ENCODE results near the gene OR52L1. TPM values are rescaled to one million over a fixed set of nuclear protein-coding genes. Genes with fewer than 3 reads are reported as not detected.

OR52L1 gene
- total RNA-seq, result not detected

DNA sequence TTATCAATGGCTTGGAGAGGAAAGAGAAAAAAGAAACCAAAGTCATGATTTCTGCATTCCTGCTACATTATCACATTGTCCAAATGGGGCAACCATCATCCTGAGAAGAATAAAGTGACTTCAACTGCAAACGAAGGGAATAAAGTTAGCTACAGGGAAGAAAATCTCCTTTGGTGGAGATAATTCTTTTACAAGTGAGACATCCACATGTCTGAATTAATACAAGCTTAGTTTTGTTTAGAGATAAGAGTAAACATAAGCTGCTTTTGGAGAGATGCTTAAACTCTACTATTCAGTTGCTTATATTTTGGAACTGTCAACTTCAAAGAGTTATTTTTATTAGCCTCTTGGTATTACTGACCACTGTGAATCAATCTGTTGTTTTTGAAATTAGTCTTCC is at the start of gene OR52L1:
OR52L1 (minus strand) TSS at position 101 of the 400 bp plus-strand sequence; CDS start at position 46, 55 bp downstream.
- Mint-ChIP-seq H3K36me3 (no peaks in the 10 kb centered on the region), H3K27me3 (peaks cover 16% of the 10 kb centered on the region), H3K9me3 (ENCODE audit: low read depth) (no peaks in the 10 kb centered on the region), H3K4me3 (no peak within 1 kb of the TSS), H3K4me1 (no peaks in the 10 kb centered on the region), H3K27ac (no peak within 1 kb of the TSS)
- DNase-seq (no peak), ATAC-seq (no peak)
- CTCF ChIA-PET, result no interaction called here

DNA sequence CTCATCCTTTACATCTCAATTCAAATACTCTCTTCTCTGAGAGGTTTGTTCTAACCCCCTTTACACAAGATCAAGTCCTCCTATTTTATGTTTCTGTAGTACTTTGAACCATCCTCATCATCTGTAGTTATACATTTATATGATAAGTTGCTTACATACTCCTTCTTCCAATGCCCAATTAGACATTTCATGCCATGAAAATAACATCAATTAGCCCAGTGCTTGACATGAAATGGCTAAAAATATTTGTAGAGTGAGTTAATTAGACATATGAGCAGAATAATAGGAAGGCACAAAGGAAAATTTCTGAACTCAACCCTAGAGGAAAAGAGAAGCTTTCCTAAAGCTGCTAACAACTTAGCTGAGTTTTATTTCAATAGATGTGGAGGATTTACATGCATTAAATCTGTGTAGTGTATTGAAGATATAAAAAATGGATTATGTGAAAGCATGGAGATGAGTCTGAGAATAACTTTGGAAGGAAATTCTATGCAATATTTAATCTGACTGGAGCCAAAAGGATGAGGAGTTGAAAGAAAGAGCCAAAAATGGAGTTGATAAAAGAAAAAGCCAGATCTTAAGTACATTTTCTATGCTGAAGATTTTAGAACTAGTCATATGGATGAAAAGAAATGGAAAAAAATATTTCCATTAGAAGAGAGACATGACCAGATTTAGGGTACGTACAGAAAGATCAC is 44.1 kb upstream of the OR52L1 start, which contains the start of gene OR56A1:
OR56A1 (minus strand) TSS at position 51 of the 698 bp plus-strand sequence. CDS start 3,066 bp downstream, outside the sequence.
- Mint-ChIP-seq H3K27me3 (peaks cover 15% of the 10 kb centered on the region), H3K36me3 (no peaks in the 10 kb centered on the region), H3K4me3 (no peak within 1 kb of the TSS), H3K9me3 (ENCODE audit: low read depth) (no peaks in the 10 kb centered on the region), H3K27ac (no peak within 1 kb of the TSS), H3K4me1 (no peaks in the 10 kb centered on the region)
- no peak for ATAC-seq
- DNase-seq, result no peak
- CTCF ChIA-PET, result no interaction called here

DNA sequence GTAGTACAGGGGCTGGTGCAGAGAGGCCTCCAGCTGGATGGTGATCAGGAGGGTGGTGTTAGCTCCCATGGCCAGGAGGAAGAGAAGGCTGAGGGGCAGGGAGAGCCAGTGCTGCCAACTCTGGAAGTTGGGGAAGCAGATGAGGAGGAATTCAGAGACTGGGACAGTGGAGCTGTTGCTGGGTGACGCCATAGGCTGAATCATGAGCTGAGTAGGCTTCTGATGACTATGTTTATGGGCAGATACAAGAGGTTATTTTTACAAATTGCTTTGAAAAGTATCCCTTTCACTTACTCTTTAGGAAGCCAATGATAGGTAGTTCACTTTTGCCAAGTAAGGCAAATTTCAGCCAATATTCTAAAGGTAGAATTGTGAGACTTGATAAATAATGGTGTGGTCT is 40.7 kb upstream of the OR52L1 start:
- DNase-seq, result no peak
- CTCF ChIA-PET, result no interaction called here
- no peaks in the 10 kb centered on the region for H3K4me1 Mint-ChIP-seq

DNA sequence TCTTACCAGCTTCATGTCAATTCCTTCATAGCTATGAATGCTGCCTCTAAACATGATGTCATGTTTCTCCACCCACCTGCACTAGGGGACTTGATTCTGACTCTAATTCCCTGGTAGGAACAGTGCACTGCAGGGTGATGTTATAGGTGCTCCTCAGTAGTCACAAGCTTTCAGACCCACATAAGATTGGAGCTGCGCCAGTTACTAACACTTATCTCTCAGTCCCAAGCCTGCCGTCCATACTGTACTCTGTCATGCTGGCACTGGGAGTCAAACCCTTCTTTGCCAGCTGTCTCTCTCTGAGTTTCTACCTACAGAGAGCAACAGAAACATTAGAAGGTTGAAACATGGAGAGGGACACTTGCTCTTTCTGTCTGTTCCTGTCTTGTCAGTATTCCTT is 38.3 kb upstream of the OR52L1 start:
- Mint-ChIP-seq H3K9me3 (ENCODE audit: low read depth) (no peaks in the 10 kb centered on the region), H3K4me3 (no peak overlapping the region), H3K36me3 (no peaks in the 10 kb centered on the region), H3K27ac (no peak overlapping the region), H3K4me1 (no peaks in the 10 kb centered on the region), H3K27me3 (peaks cover 44% of the 10 kb centered on the region)
- ATAC-seq (no peak), DNase-seq (no peak)
- CTCF ChIA-PET, result interaction anchor here (1.6 kb wide), 1 partner anchor 274 kb away, joined by 3 read pairs; no protein-coding TSS in a partner anchor

More for the DNA sequence above, 40.7 kb upstream of the OR52L1 start:
- no peaks in the 10 kb centered on the region for H3K36me3 Mint-ChIP-seq
- no peak for ATAC-seq
- no peak overlapping the region for H3K27ac Mint-ChIP-seq
- H3K9me3 Mint-ChIP-seq (ENCODE audit: low read depth), result no peaks in the 10 kb centered on the region
- no peak overlapping the region for H3K4me3 Mint-ChIP-seq
- H3K27me3 Mint-ChIP-seq, result peaks cover 25% of the 10 kb centered on the region

DNA sequence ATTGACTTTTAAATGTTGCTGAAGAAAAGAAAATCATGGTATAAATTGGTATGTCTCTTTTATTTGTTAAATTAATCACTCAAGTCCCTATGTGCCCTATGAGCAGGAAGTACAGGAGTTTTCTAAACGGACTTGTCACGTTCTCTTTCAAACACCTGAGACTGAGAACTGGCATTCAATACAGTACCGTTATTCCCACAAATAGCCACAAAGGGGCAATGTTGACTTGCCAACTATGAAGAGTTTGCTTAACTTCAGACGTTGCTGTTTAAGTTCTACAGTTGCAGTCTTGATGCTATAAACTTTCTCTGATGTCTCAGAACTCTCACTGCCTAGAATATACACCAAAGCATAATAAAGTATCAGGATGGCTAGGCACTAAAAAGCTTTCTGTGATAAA is 36.2 kb upstream of the OR52L1 start:
- H3K4me3 Mint-ChIP-seq, result no peak overlapping the region
- no peaks in the 10 kb centered on the region for H3K4me1 Mint-ChIP-seq
- CTCF ChIA-PET, result interaction anchor here (1.2 to 1.7 kb wide), 5 partner anchors 11 to 340 kb away, joined by 3 to 8 read pairs (median 5); no protein-coding TSS in a partner anchor
- peak; percentile 42 for ATAC-seq
- no peaks in the 10 kb centered on the region for H3K9me3 Mint-ChIP-seq (ENCODE audit: low read depth)
- no peak overlapping the region for H3K27ac Mint-ChIP-seq
- no peaks in the 10 kb centered on the region for H3K36me3 Mint-ChIP-seq
- peaks cover 57% of the 10 kb centered on the region for H3K27me3 Mint-ChIP-seq
- DNase-seq, result no peak

DNA sequence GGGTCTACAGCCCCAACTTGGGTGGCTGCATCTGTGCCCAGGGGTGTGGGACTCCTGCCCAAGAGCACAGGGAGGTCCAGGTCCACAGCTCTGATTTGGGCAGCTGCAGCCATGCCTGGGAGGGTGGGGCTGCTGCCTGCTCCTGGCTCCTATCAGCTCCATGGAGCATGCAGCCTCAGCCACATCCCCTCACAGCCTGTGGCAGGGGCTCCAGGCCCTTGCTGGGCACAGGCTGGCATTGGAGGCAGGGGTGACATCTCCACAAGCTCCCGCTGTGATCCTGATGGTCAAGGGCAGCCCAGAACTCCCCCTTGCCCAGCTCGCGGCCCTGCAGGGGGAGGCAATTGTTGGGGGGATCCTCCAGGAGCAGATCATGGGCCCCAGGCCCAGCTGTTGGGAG is 26.3 kb upstream of the OR52L1 start:
- CTCF ChIA-PET, result no interaction called here
- peaks cover 20% of the 10 kb centered on the region for H3K27me3 Mint-ChIP-seq
- no peak overlapping the region for H3K27ac Mint-ChIP-seq
- H3K4me1 Mint-ChIP-seq, result no peaks in the 10 kb centered on the region
- H3K9me3 Mint-ChIP-seq (ENCODE audit: low read depth), result no peaks in the 10 kb centered on the region
- no peak overlapping the region for H3K4me3 Mint-ChIP-seq
- no peaks in the 10 kb centered on the region for H3K36me3 Mint-ChIP-seq
- DNase-seq (no peak), ATAC-seq (no peak)

DNA sequence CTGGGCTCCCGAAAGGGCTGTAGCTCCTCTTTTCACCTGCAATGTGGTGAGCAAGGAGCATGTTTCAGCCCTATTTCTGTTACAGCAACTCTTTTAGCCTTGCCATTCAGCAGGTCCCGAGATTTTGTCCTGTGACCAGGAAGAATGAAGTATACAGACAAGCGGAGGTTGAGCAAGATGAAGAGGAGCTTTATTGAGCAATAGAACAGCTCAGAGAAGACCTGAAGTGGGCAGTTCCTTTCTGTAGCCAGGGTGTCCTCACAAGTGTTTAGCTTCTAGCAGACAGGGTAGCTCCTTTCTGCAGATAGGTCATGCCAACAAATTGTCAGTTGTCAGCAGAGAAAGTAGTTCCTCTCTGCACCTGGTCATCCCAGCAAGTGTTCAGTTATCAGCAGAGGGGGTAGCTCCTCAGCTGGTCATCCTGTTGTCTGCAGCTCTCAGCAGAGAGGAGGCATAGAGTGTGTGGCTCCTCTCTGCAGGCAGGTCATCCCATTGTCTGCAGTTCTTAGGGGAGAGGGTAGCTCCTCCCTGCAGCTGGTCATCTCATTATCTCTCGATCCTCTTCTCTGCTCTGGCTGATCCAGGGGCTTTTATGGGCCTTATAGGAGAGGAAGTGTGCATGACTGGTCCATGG is 25.4 kb upstream of the OR52L1 start:
- Mint-ChIP-seq H3K9me3 (ENCODE audit: low read depth) (no peaks in the 10 kb centered on the region), H3K4me1 (no peaks in the 10 kb centered on the region), H3K4me3 (no peak overlapping the region), H3K27ac (no peak overlapping the region), H3K36me3 (no peaks in the 10 kb centered on the region), H3K27me3 (peaks cover 16% of the 10 kb centered on the region)
- DNase-seq (no peak), ATAC-seq (no peak)
- CTCF ChIA-PET, result interaction anchor here (1.3 kb wide), 1 partner anchor 12 kb away, joined by 3 read pairs; no protein-coding TSS in a partner anchor

DNA sequence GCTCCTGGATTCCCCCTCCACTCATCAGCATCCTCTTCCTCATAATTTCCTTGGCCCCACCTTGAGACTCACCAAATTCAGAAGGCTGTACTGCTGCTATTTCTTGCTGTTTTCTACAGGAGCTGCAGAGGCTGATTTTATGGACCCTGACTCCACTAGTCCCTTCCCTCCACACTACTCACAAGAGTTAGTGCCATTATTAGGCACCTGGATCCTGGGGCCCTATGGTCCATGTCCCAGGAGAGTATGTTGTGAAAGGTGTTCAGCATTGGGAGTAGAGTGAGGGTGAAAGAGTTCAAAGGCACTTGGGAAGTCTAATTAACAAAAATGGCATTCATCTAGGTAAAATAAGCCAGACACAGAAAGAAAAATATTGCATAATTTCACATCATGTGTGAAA is 20.1 kb upstream of the OR52L1 start, which contains the start of gene OR56A4:
OR56A4 (minus strand) TSS at position 101 of the 400 bp plus-strand sequence. CDS start 3,954 bp downstream, outside the sequence.
- no peaks in the 10 kb centered on the region for H3K36me3 Mint-ChIP-seq
- no peaks in the 10 kb centered on the region for H3K4me1 Mint-ChIP-seq
- no peak within 1 kb of the TSS for H3K4me3 Mint-ChIP-seq
- ATAC-seq, result no peak
- no peak for DNase-seq
- CTCF ChIA-PET, result no interaction called here
- H3K27me3 Mint-ChIP-seq, result peaks cover 18% of the 10 kb centered on the region
- no peaks in the 10 kb centered on the region for H3K9me3 Mint-ChIP-seq (ENCODE audit: low read depth)
- no peak within 1 kb of the TSS for H3K27ac Mint-ChIP-seq

DNA sequence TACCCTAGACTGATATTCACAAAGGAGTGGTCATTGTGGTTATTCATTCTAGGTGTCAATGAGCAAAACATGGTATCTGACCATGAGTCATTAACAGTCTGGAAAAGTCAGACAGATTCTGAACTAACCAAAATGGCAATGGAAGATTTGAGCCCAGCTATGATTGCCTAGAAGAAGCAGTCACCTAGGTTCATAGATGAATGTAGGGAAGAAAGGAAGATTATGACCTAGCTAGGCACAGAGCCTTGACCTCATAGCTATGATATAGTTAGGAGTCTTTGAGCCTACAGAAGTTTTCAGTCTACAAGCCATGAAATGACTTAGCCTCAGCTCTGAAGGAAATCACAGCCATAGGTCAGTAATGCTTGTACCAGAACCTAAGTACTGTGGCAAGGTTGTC is 19.6 kb upstream of the OR52L1 start:
- CTCF ChIA-PET, result no interaction called here
- DNase-seq (no peak), ATAC-seq (no peak)
- Mint-ChIP-seq H3K4me1 (no peaks in the 10 kb centered on the region), H3K27me3 (peaks cover 18% of the 10 kb centered on the region), H3K27ac (no peak overlapping the region), H3K9me3 (ENCODE audit: low read depth) (no peaks in the 10 kb centered on the region), H3K36me3 (no peaks in the 10 kb centered on the region), H3K4me3 (no peak overlapping the region)

DNA sequence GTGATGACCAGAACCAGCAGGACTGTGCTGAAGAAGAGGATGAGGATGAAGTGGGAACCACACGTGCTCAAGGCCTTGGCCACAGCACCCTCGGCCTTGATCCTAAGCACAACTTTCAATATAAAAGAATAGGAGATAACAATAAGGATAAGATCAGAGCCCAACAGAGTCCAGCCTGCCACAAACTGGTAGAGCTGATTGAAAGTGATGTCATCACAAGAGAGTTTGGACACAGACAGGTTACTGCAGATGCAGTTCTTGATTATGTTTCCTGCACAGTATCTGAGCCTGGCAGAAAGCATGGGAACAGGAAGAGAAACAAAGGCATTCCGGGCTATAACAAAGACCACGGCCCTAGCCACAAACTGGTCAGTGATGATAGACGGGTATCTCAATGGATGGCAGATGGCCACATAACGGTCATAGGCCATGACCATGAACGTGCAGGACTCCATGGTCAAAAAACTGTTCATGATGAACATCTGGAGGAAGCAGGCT is 15.5 kb upstream of the OR52L1 start:
- Mint-ChIP-seq H3K9me3 (ENCODE audit: low read depth) (no peaks in the 10 kb centered on the region), H3K27me3 (peaks cover 19% of the 10 kb centered on the region), H3K4me1 (no peaks in the 10 kb centered on the region), H3K27ac (no peak overlapping the region), H3K36me3 (no peaks in the 10 kb centered on the region), H3K4me3 (no peak overlapping the region)
- CTCF ChIA-PET, result no interaction called here
- ATAC-seq (no peak), DNase-seq (no peak)

DNA sequence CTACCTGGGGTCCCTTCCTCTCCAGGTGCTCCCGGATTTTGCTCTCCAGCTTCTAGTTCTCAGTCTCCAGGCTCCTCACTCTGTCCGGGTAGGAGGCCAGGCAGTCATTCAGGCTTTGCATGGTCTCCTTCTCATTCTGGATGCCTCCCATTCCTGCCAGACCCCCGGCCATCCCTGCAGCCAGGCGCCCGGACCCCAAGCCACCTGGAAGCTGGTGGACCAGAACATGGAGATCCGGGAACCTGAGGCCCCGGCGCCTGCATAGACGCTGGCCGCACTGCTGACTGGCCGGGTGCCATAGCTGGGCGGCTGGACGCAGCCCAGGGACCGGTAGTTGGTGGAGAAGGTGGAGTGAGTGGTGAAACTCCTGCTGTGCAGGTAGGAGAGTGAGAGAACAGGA is 8.0 kb upstream of the OR52L1 start:
- Mint-ChIP-seq H3K9me3 (ENCODE audit: low read depth) (no peaks in the 10 kb centered on the region), H3K4me3 (no peak overlapping the region), H3K4me1 (no peaks in the 10 kb centered on the region), H3K36me3 (no peaks in the 10 kb centered on the region), H3K27ac (no peak overlapping the region), H3K27me3 (peaks cover 21% of the 10 kb centered on the region)
- DNase-seq (no peak), ATAC-seq (no peak)
- CTCF ChIA-PET, result no interaction called here

DNA sequence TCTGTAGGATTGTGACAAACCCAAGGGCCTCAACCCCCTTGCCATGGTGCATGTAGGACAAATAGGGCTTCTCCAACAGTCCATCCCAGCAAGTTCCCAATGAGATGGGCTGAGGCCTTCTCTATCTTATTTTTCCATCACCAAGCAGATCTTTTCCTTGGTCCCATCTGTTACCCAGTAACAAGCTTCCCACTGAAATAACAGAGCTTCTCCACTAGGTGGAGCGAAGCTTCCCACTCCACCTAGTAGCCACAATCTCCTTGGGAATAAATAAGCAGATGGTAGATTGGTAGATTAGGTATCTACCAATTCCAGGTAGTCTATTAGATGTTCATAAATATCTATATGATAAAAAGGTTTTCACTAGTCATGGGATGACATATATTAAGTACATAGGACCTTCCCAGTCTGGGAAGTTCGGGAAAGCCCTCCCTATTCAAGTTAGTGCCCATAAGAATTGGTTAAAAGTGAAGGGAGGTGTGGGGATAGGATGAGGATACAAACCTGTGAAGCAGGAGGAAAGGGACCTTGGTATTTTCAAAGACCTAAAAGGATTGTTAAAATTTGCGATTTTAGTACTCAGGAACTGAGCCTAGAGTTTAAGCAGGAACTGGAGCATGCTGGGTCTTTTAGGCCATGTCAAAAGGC is 5.9 kb upstream of the OR52L1 start:
- Mint-ChIP-seq H3K36me3 (no peaks in the 10 kb centered on the region), H3K9me3 (ENCODE audit: low read depth) (no peaks in the 10 kb centered on the region), H3K4me3 (no peak overlapping the region), H3K27me3 (peaks cover 21% of the 10 kb centered on the region), H3K27ac (no peak overlapping the region), H3K4me1 (no peaks in the 10 kb centered on the region)
- DNase-seq (no peak), ATAC-seq (no peak)
- CTCF ChIA-PET, result interaction anchor here (0.6 kb wide), 2 partner anchors 361 to 370 kb away, joined by 3 read pairs; no protein-coding TSS in a partner anchor

DNA sequence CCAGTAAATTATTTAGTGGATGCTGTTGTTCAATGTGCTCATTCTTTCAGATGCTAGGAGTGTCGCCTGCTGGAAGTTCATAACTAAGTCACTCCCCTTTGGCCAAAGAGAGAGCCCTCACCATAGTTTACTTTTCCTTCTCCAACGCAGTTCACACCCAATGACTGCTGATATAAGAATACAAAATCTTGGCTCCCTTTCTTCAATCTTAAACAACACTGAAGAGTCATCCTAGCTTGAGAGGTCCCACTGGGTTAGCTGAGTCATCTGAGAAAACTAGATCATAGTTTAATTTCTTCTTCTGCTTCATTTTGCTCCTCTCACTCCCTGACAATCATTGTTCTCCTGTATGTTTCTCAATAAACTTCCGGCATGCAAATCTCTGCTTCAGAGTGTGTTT is 5.4 kb upstream of the OR52L1 start:
- ATAC-seq (no peak), DNase-seq (no peak)
- Mint-ChIP-seq H3K4me3 (no peak overlapping the region), H3K9me3 (ENCODE audit: low read depth) (no peaks in the 10 kb centered on the region), H3K27me3 (peaks cover 24% of the 10 kb centered on the region), H3K36me3 (no peaks in the 10 kb centered on the region), H3K27ac (no peak overlapping the region), H3K4me1 (no peaks in the 10 kb centered on the region)
- CTCF ChIA-PET, result interaction anchor here (0.6 kb wide), 1 partner anchor 371 kb away, joined by 3 read pairs; no protein-coding TSS in a partner anchor
